Activated naive CD4-positive, alpha-beta T cell treated with anti-CD3 and anti-CD28 coated beads, Interleukin-2, amount 50 U/mL, for 72 hours (primary cell): ENCODE data around the gene PTCH2. TPM values are rescaled to one million over a fixed set of nuclear protein-coding genes. Genes with fewer than 3 reads are reported as not detected.

Experiments used
- ATAC-seq, 2 donors: fragments of 150-1000 bp; cut with Tn5 transposase; 2 replicates each; pipeline ENCODE4 v1.10.0; 2021; ENCODE audit warnings: mild to moderate bottlenecking in 2 of 2, moderate library complexity in 2 of 2
- DNase-seq, 2 donors: peaks; one replicate each; pipeline ENCODE4 v3.0.0; 2021 to 2022; ENCODE audit warnings: low spot score in 2 of 2
- H3K27ac Mint-ChIP-seq, 2 donors: one replicate each; pipeline ENCODE4 v1.8.0; 2022; ENCODE audit warnings: mild to moderate bottlenecking in 2 of 2, mixed read lengths in 2 of 2
- H3K36me3 Mint-ChIP-seq, 2 donors: one replicate each; pipeline ENCODE4 v1.8.0; 2022; ENCODE audit warnings: mixed read lengths in 2 of 2
- H3K9me3 Mint-ChIP-seq, 2 donors: one replicate each; pipeline ENCODE4 v1.8.0; 2022; ENCODE audit warnings: mixed read lengths in 2 of 2
- total RNA-seq, 2 donors: library from RNA; stranded (reverse); gene quantifications; one replicate each; pipeline ENCODE4 v1.2.3, GENCODE V29; 2022

PTCH2 gene, protein sequence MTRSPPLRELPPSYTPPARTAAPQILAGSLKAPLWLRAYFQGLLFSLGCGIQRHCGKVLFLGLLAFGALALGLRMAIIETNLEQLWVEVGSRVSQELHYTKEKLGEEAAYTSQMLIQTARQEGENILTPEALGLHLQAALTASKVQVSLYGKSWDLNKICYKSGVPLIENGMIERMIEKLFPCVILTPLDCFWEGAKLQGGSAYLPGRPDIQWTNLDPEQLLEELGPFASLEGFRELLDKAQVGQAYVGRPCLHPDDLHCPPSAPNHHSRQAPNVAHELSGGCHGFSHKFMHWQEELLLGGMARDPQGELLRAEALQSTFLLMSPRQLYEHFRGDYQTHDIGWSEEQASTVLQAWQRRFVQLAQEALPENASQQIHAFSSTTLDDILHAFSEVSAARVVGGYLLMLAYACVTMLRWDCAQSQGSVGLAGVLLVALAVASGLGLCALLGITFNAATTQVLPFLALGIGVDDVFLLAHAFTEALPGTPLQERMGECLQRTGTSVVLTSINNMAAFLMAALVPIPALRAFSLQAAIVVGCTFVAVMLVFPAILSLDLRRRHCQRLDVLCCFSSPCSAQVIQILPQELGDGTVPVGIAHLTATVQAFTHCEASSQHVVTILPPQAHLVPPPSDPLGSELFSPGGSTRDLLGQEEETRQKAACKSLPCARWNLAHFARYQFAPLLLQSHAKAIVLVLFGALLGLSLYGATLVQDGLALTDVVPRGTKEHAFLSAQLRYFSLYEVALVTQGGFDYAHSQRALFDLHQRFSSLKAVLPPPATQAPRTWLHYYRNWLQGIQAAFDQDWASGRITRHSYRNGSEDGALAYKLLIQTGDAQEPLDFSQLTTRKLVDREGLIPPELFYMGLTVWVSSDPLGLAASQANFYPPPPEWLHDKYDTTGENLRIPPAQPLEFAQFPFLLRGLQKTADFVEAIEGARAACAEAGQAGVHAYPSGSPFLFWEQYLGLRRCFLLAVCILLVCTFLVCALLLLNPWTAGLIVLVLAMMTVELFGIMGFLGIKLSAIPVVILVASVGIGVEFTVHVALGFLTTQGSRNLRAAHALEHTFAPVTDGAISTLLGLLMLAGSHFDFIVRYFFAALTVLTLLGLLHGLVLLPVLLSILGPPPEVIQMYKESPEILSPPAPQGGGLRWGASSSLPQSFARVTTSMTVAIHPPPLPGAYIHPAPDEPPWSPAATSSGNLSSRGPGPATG
- 1 to 10 TPM in 1 of 2 donors, under 1 TPM in 1; 0.99 to 1.5 TPM for total RNA-seq

DNA sequence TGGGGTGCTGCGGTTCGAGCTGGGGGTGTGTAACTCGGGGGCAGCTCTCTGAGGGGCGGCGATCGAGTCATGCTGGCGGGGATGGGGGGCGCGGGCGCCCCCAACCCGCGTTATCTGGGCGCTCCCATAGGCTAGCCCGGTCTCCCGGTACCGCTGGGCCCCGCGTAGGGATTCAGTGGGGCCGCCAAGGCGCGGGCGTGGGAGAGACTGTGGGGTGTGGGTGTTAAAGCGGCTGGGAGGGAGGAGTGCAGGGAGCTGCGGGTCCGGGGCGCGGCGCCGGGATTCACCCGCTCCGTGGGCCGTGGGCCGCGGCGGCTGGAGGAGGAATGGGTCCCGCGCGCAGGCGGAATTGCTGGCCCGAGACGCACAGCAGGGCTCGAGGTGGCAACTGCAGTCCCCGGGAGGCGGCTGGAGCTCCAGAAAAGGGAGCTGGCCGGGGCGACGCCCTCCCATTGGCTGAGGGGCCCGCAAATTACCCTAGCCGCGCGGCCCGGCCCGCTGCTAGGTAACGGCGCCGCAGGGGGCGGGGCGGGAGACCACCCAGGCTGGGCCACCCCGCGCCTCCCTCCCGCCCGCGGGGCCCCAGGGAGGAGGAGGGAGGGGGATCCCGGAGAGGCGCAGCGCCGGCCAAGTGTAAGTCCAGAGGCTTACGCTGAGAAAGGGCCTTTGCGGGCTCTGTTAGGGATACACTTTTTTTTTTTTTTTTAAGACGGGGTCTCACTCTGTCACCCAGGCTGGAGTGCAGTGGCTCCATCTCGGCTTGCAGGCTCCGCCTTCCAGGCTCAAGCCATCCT lies at the start of gene PTCH2:
Gene PTCH2 (minus strand): TSS at position 392 of the 794 bp plus-strand sequence. CDS start 321 bp downstream, at position 71.
- no peak within 1 kb of the TSS for H3K27ac Mint-ChIP-seq
- ATAC-seq (peak; percentile 59 to 80), DNase-seq (no peak)
- H3K9me3 Mint-ChIP-seq = no peaks in the 10 kb centered on the region
- peaks cover 6 to 17% of the 10 kb centered on the region in 2 donors for H3K36me3 Mint-ChIP-seq

DNA sequence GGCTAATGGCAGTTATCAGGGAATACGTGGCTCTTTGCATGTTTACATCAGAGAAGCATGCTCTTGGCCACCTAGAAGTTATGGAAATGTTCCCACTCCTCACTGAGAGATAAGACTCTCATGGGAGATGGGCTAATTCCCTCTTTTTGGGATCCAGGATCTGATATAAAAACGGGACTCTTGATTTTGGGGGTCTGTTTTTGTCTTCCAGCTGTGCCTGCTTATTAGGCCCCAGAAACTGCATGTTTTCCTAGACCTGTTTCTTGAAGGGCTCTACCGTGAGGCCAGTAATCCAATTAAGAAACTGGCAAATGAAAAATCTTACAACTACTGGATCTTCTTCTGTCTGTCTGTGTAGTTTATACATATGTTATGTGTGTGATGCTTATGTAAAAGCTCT lies 47.0 kb upstream of the PTCH2 start:
- no peak overlapping the region for H3K27ac Mint-ChIP-seq
- ATAC-seq = no peak
- peaks cover 31 to 67% of the 10 kb centered on the region in 2 donors for H3K36me3 Mint-ChIP-seq
- H3K9me3 Mint-ChIP-seq = peaks cover 8 to 20% of the 10 kb centered on the region in 2 donors
- no peak for DNase-seq

DNA sequence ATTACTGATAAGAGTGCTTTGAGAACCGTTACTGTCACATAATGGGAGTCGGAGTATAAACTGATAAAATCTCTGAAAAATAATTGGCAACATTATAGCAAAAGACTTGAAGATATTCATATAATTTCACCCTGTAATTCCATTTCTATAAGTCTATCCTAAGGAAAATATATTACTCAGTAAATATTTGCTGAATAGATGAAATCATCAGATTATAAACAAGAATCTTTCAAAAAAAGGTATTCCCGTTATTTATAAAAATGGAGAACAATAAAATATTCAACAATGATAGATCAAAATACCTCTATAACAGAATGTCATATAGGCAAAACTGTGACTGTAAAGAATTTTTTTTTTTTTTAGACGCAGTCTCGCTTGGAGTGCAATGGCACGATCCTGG lies 42.4 kb upstream of the PTCH2 start:
- Mint-ChIP-seq H3K36me3 (peaks cover 33 to 61% of the 10 kb centered on the region in 2 donors), H3K9me3 (peaks cover 0 to 15% of the 10 kb centered on the region in 2 donors), H3K27ac (no peak overlapping the region)
- DNase-seq (no peak), ATAC-seq (no peak)

DNA sequence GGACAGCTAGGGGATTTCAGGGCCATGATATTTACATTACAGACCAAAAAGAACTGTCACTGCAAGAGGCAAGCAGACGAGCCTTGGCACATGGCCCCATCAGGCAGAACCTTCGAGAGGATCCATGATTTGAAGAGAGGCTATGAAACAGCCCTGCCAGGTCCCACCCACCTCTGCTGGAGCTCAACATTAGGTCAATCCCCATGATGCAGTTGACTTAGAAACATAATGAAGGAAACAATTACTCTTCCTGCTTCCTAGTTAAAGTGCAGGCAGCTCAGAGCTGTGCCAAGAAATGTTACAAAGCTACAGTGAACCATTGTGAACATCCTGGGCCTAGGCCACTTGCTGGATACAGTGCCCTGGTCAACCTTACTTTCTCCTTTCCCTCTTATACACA lies 41.7 kb upstream of the PTCH2 start:
- peaks cover 0 to 15% of the 10 kb centered on the region in 2 donors for H3K9me3 Mint-ChIP-seq

DNA sequence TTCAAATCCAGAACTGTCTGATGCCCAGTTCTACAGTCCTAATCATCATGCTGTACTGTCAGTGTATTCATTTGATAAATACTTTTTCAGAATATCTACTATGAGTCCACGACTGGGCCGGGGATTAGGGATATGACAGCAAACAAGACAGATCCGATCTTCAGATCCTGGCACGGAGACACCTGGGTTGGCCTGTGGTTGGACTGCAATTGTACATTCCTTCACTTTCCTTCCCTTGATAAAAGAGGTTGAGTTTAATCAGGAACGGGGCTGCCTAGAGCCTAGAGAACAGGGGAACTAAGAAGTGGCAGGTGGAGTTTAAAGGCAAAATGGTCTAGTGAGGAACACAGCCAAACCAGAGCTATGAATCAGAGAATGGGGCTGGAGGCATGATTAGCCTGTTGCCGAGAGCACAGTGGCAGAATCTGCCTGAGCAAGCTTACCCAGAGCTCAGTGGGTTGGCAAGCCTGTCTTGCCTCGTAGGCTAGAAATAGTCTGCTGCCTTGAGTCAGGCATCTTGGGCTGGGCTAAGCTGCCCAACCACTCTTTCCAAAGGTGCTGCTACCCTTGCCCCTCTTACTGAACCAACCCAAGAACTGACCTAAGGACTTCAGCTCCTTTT lies 38.1 kb upstream of the PTCH2 start:
- Mint-ChIP-seq H3K27ac (no peak overlapping the region), H3K36me3 (peaks cover 24% of the 10 kb centered on the region in 2 donors), H3K9me3 (no peaks in the 10 kb centered on the region)
- no peak for DNase-seq
- ATAC-seq = no peak

More for the DNA sequence above, 41.7 kb upstream of the PTCH2 start:
- Mint-ChIP-seq H3K36me3 (peaks cover 36 to 55% of the 10 kb centered on the region in 2 donors), H3K27ac (no peak overlapping the region)
- ATAC-seq (no peak), DNase-seq (no peak)

DNA sequence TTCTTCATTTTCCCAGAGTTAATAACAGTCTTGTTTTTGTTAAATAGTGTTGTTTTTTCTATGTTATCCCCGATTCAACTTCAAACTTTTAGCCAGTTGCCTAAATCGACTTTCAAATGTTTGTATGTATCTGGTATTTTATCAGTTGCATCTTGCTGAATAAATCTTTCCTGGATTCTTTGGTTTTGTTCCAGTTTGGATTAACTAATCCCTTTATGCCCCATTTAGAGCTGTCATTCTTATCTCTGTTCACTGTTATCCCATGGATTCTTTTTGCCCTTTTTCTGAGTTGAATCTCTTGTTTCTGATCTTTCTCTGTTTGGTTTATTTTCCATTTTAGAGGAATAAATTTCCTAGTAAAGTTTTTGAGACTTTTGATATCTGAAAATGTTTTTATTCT lies 31.1 kb upstream of the PTCH2 start:
- no peaks in the 10 kb centered on the region for H3K9me3 Mint-ChIP-seq
- peaks cover 9 to 12% of the 10 kb centered on the region in 2 donors for H3K36me3 Mint-ChIP-seq
- H3K27ac Mint-ChIP-seq = peak overlapping the region in 1 of 2 donors; percentile 2
- ATAC-seq = no peak
- no peak for DNase-seq

DNA sequence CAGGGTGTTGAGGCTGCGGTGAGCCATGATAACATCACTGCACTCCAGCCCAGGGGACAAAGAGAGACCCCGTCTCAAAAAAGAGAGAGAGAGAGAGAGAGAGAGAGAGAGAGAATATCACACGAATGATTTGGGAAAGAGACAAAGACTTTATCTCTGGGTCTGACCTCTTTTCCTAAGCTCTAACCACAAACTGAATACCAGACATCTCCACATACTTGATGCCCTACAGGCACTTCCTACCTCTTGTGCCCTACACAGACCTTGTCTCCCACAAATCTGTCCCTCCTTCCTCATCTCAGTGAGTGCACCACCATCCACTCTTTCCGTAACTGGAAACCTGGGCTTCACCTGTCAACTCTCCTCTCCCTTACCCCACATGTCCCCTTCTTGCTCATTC lies 27.0 kb upstream of the PTCH2 start:
- H3K27ac Mint-ChIP-seq = no peak overlapping the region
- ATAC-seq = no peak
- peaks cover 9% of the 10 kb centered on the region in 2 donors for H3K36me3 Mint-ChIP-seq
- H3K9me3 Mint-ChIP-seq = no peaks in the 10 kb centered on the region
- no peak for DNase-seq

DNA sequence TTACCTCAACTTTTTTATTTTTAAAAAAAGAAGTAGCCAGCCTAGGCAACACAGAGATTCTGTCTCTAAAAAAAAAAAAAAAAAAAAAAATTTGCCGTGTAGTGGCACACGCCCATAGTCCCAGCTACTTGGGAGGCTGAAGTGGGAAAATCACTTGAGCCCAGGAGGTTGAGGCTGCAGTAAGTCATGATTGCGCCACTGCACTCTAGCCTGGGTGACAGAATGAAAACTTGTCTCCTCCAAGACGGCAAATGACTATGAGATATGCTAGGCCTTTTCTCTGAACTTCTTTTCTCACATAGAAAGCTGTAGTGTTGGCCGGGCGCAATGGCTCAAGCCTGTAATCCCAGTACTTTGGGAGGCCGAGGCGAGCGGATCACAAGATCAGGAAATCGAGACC lies 24.7 kb upstream of the PTCH2 start:
- H3K36me3 Mint-ChIP-seq = peaks cover 0 to 9% of the 10 kb centered on the region in 2 donors
- H3K27ac Mint-ChIP-seq = no peak overlapping the region

DNA sequence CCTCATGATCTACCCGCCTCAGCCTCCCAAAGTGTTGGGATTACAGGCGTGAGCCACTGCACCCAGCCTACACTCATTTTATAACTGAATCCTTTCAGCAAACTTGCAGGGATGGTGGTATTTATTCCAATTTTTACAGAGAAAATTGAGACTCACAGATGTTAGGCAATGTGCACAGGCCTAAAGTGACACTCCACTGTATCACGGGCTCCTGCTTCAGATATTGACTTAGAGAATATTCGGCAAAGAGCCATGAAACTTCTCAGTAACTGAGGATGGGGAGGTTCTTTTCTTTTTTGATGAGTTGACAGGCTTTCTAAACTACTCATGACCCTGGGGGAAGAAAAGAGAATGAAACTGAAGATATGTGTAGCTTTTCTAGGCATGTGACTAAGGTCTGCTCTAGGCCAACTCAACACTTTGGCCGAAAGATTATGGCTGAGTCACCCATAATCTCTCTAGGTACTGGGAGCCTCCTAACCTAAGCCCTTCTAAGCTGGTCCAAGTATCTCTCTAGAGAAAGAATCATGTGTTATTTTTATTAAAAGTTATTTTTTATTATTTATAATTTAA lies 19.9 kb upstream of the PTCH2 start:
- Mint-ChIP-seq H3K9me3 (no peaks in the 10 kb centered on the region), H3K36me3 (peaks cover 0 to under 1% of the 10 kb centered on the region in 2 donors), H3K27ac (no peak overlapping the region)
- no peak for DNase-seq
- peak; percentile 44 to 49 for ATAC-seq

More for the DNA sequence above, 24.7 kb upstream of the PTCH2 start:
- H3K9me3 Mint-ChIP-seq = no peaks in the 10 kb centered on the region
- no peak for ATAC-seq
- DNase-seq = no peak

DNA sequence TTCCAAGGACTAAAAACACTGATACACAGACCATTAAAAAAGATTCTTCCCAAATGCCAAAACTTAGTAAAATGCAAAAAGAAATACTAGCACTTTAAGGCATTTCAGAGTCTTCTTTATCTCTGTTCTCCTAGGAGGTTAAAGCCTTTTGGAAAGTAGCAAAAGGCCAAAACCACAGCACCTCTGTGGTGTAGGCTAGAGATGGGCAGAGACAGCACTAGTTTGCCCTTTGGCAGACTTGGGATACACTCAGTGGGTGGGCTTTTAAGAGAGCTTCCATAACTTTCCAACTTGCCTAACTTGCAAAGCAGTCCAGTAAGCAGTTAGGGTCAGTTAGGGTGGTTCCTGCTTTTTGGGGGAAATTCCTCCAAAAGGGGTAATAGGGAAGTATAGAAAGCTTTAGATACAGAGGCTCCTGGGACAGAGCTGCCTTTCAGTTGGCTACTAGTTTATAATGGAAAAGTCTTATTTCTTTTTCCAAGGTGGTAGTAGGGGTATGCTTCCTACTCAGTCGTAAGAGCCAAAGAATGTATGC lies 17.9 kb upstream of the PTCH2 start:
- peaks cover 4 to 7% of the 10 kb centered on the region in 2 donors for H3K36me3 Mint-ChIP-seq
- no peak overlapping the region for H3K27ac Mint-ChIP-seq
- no peaks in the 10 kb centered on the region for H3K9me3 Mint-ChIP-seq
- no peak for ATAC-seq
- no peak for DNase-seq

DNA sequence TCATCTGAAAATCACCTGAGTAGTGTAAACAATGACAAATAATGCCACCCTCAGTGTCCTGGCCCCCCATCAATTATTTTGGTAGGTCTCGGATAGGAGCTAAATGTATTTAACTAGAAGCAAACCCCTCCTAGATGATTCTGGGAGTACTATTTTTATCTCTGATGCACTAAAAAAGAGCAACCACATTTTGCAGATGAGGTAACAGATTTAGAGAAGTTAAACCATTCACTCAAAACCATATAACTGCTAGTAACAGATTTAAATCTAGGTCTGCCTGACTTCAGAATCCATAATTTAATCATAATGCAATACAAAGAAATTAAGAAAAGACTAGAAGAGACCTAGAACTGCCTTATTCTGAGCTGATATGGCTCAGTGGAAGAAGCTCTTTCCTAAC lies 17.3 kb upstream of the PTCH2 start:
- DNase-seq = no peak
- Mint-ChIP-seq H3K27ac (no peak overlapping the region), H3K9me3 (no peaks in the 10 kb centered on the region), H3K36me3 (peaks cover 4 to 7% of the 10 kb centered on the region in 2 donors)
- no peak for ATAC-seq

DNA sequence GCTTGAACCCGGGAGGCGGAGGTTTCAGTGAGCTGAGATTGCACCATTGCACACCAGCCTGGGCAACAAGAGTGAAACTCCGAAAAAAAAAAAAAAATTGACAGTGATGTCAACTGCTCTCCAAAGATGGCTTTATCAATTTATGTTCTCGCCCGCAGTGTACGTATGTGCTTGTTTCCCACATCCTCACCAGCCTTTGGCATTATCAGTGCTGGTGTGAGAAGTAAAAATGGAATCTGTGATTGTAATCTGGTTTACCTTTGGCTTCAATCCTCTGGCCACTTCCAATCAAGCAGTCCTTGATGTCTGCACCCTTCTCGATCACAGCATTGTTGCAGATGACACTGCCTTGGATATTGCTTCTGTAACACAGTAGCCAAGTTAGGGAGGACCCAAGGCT lies 14.4 kb upstream of the PTCH2 start:
- no peak for ATAC-seq
- DNase-seq = no peak
- Mint-ChIP-seq H3K36me3 (peaks cover 4 to 7% of the 10 kb centered on the region in 2 donors), H3K9me3 (no peaks in the 10 kb centered on the region), H3K27ac (no peak overlapping the region)

DNA sequence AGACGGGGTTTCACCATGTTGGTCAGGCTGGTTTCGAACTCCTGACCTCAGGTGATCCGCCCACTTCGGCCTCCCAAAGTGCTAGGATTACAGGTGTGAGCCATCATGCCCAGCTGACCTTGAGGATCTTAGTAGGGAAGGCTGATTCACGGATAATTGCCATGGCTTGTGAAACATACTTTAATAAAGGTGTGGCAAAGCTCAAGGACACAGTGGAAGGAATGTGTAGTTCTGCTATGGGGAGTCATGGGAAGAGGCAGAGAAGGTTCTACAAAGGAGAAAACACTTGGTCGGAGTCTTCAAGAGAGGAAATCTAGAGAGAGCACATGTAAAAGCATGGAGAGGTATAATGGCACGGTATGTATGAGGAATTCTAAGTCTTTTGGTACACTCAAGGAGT lies 12.7 kb upstream of the PTCH2 start:
- Mint-ChIP-seq H3K9me3 (no peaks in the 10 kb centered on the region), H3K27ac (no peak overlapping the region), H3K36me3 (peaks cover 4 to 7% of the 10 kb centered on the region in 2 donors)
- no peak for DNase-seq
- ATAC-seq = no peak

DNA sequence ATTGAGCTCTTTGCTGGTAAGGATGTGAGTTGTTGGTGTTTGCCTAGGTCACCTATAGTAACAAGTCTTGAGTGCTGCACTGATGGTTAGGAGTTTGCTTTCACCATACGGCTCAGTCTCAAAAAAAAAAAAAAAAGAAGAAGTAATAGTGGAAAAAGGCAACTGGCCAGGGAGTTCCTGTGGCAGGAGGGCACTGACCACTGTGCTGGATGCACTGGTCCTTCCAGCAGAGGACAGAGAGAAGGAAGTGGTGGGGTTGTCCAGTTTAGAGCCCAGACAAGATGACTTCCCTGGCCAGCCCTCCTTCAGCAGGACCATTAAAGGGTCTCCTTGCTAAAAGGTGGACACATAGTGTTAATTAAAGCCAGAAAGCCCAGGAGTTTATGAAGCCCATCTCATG lies 11.9 kb upstream of the PTCH2 start:
- H3K9me3 Mint-ChIP-seq = no peaks in the 10 kb centered on the region
- no peak overlapping the region for H3K27ac Mint-ChIP-seq
- ATAC-seq = no peak
- no peak for DNase-seq
- peaks cover 4 to 7% of the 10 kb centered on the region in 2 donors for H3K36me3 Mint-ChIP-seq

DNA sequence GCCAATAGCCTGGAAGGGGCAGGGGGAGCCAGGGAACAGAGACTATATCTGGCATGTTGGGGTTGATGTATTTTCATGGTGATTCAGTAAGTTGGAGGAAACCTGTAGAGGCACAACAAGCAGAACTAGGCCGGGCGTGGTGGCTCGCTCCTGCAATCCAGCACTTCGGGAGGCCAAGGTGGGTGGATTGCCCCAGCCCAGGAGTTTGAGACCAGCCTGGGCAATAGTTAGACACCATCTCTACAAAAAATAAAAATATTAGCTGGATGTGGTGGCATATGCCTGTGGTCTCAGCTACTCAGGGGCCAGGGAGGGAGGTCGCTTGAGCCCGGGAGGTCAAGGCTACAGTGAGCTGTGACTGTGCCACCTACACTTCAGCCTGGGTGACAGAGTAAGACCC lies 10.1 kb upstream of the PTCH2 start:
- no peak for ATAC-seq
- H3K9me3 Mint-ChIP-seq = no peaks in the 10 kb centered on the region
- H3K27ac Mint-ChIP-seq = no peak overlapping the region

More for the DNA sequence above, 10.1 kb upstream of the PTCH2 start:
- H3K36me3 Mint-ChIP-seq = peaks cover 4 to 7% of the 10 kb centered on the region in 2 donors
- DNase-seq = no peak
